OCI-LY3 (cell line): Measurements from ENCODE around the gene TMEM164.

Experiments used
- CTCF ChIP-seq: fragments of 200-600, 300-600 bp; sonication (generic); IDR thresholded peaks from 2 replicates; pipeline ENCODE4 v1.5.1; 2014; ENCODE audit warnings: antibody characterized with exemption, low read length, low read depth
- EZH2phosphoT487 ChIP-seq: fragments of 200-600 bp; shearing (Covaris generic); IDR thresholded peaks from 2 replicates; pipeline ENCODE4 v1.6.1; 2018; ENCODE audit warnings: antibody characterized with exemption, mixed run types, low read depth

GRCh38 chrX:109987884-109988283 is 15.0 kb upstream of the TMEM164 start:
- TF ChIP-seq CTCF: no peak
- no peak for TF ChIP-seq EZH2phosphoT487
